IMR-90 (cell line): ENCODE results near the gene TICAM1. TPM values are rescaled to one million over a fixed set of nuclear protein-coding genes. Genes with fewer than 3 reads are reported as not detected.

Experiments
- ATAC-seq: fragments of 200-7000 bp; cut with Tn5 transposase; 2 replicates; pipeline ENCODE4 v1.9.1; 2020; ENCODE audit warnings: low read depth, mild to moderate bottlenecking, moderate library complexity
- BruUV-seq: library from RNA; stranded (reverse); fragments of 400-500 nt; replicated peaks from 2 replicates; lab custom pipeline; 2021; lab: Mats Ljungman, UMichigan
- CTCF ChIA-PET: fragments of 300-600 bp; formaldehyde crosslinking; extraction: SDS; loops from one replicate; lab custom pipeline; 2021; ENCODE audit warnings: antibody characterized with exemption; lab: Yijun Ruan, JAX
- POLR2A ChIA-PET: fragments of 300-600 bp; sonication (Branson Sonifier 250); formaldehyde crosslinking; loops from one replicate; lab custom pipeline; 2022; ENCODE audit warnings: antibody characterized with exemption; ENCODE audit not compliant: unreplicated experiment; lab: Charles Lee
- DNase-seq: peaks from one replicate; pipeline ENCODE4 v3.0.0; 2013
- H2AFZ ChIP-seq: replicated peaks from 2 replicates; pipeline ENCODE3; 2013; ENCODE audit warnings: low read length, mild to moderate bottlenecking; ENCODE audit not compliant: poor library complexity
- H2AK5ac ChIP-seq: 2 replicates; pipeline ENCODE4 v1.6.1; 2013; ENCODE audit warnings: low read depth, low read length, inconsistent platforms
- H2AK9ac ChIP-seq: replicated peaks from 2 replicates; pipeline ENCODE3; 2013; ENCODE audit warnings: mild to moderate bottlenecking, low read depth, low read length, moderate library complexity; ENCODE audit not compliant: poor library complexity
- H2BK120ac ChIP-seq: 2 replicates; pipeline ENCODE4 v1.6.1; 2013; ENCODE audit warnings: low read depth, low read length, inconsistent platforms
- H2BK15ac ChIP-seq: 3 replicates; pipeline ENCODE4 v1.6.1; 2013; ENCODE audit warnings: low read depth, low read length, inconsistent platforms
- H2BK20ac ChIP-seq: 2 replicates; pipeline ENCODE4 v1.6.1; 2013; ENCODE audit warnings: low read depth, mild to moderate bottlenecking, inconsistent platforms, low read length, moderate library complexity
- H2BK5ac ChIP-seq: 2 replicates; pipeline ENCODE4 v1.6.1; 2013; ENCODE audit warnings: mild to moderate bottlenecking, low read depth, low read length, inconsistent platforms; ENCODE audit not compliant: poor library complexity, severe bottlenecking
- H3K14ac ChIP-seq: replicated peaks from 2 replicates; pipeline ENCODE4 v1.6.1; 2013; ENCODE audit warnings: low read depth, low read length, inconsistent platforms
- H3K18ac ChIP-seq: 2 replicates; pipeline ENCODE4 v1.6.1; 2013; ENCODE audit warnings: low read depth, low read length, control low read depth
- H3K23ac ChIP-seq: 2 replicates; pipeline ENCODE4 v1.6.1; 2013; ENCODE audit warnings: low read depth, low read length, inconsistent platforms
- H3K27ac ChIP-seq: 2 replicates; pipeline ENCODE4 v1.5.1; 2013; ENCODE audit warnings: mild to moderate bottlenecking, control low read depth, low read length; ENCODE audit not compliant: insufficient read depth
- H3K27me3 ChIP-seq: 2 replicates; pipeline ENCODE4 v1.6.1; 2013; ENCODE audit warnings: low read length; ENCODE audit not compliant: control insufficient read depth, insufficient read depth
- H3K36me3 ChIP-seq: 2 replicates; pipeline ENCODE4 v1.6.1; 2013; ENCODE audit warnings: low read length, mixed read lengths; ENCODE audit not compliant: control insufficient read depth, insufficient read depth
- H3K4ac ChIP-seq: 2 replicates; pipeline ENCODE4 v1.6.1; 2013; ENCODE audit warnings: low read depth, low read length, inconsistent platforms
- H3K4me1 ChIP-seq: 2 replicates; pipeline ENCODE4 v1.6.1; 2013; ENCODE audit warnings: low read length, mixed read lengths; ENCODE audit not compliant: control insufficient read depth, insufficient read depth
- H3K4me2 ChIP-seq: 2 replicates; pipeline ENCODE4 v1.6.1; 2013; ENCODE audit warnings: low read depth, mild to moderate bottlenecking, control low read depth, low read length, moderate library complexity
- H3K4me3 ChIP-seq: 2 replicates; pipeline ENCODE4 v1.5.1; 2013; ENCODE audit warnings: low read depth, mild to moderate bottlenecking, control low read depth, low read length, moderate library complexity; ENCODE audit not compliant: insufficient read depth
- H3K56ac ChIP-seq: 2 replicates; pipeline ENCODE4 v1.6.1; 2013; ENCODE audit warnings: low read length, inconsistent platforms; ENCODE audit not compliant: insufficient read depth; ENCODE audit errors: extremely low read depth
- H3K79me1 ChIP-seq, 2 experiments: 2 replicates each; pipeline ENCODE4 v1.6.1; 2013; ENCODE audit warnings: low read length in 2 of 2, inconsistent platforms in 1 of 2, low read depth in 1 of 2
- H3K9ac ChIP-seq: 2 replicates; pipeline ENCODE4 v1.6.1; 2013; ENCODE audit warnings: low read depth, low read length, control low read depth
- H3K9me1 ChIP-seq: 2 replicates; pipeline ENCODE4 v1.6.1; 2013; ENCODE audit warnings: low read length, inconsistent platforms; ENCODE audit not compliant: insufficient read depth
- H3K9me3 ChIP-seq: 2 replicates; pipeline ENCODE4 v1.6.1; 2013; ENCODE audit warnings: low read length; ENCODE audit not compliant: control insufficient read depth, insufficient read depth
- H4K20me1 ChIP-seq: 2 replicates; pipeline ENCODE4 v1.6.1; 2013; ENCODE audit warnings: low read length, inconsistent platforms; ENCODE audit not compliant: insufficient read depth
- H4K5ac ChIP-seq: 2 replicates; pipeline ENCODE4 v1.6.1; 2013; ENCODE audit warnings: mild to moderate bottlenecking, low read depth, low read length, control low read depth
- H4K8ac ChIP-seq, 2 experiments: 2 replicates each; pipeline ENCODE4 v1.6.1; 2013; ENCODE audit warnings: low read depth in 2 of 2, low read length in 2 of 2, control low read depth in 1 of 2, inconsistent platforms in 1 of 2
- H4K91ac ChIP-seq: 2 replicates; pipeline ENCODE4 v1.6.1; 2013; ENCODE audit warnings: low read depth, low read length, inconsistent platforms; ENCODE audit not compliant: insufficient read depth
- BHLHE40 ChIP-seq: fragments of 150-350 bp; IDR thresholded peaks from 2 replicates; pipeline ENCODE4 v1.6.1; 2016; ENCODE audit warnings: mild to moderate bottlenecking, low read depth, low read length
- CEBPB ChIP-seq: IDR thresholded peaks from 2 replicates; pipeline ENCODE4 v1.6.1; 2012; ENCODE audit warnings: low read depth, low read length, improper control_type of control experiment
- CHD1 ChIP-seq: IDR thresholded peaks from 2 replicates; pipeline ENCODE4 v1.6.1; 2012; ENCODE audit warnings: low read depth, low read length, improper control_type of control experiment
- CTCF ChIP-seq: conservative IDR thresholded peaks from 2 replicates; pipeline ENCODE4 v1.5.1; 2012; ENCODE audit warnings: mild to moderate bottlenecking, low read depth, low read length, improper control_type of control experiment
- FOS ChIP-seq: fragments of 150-350 bp; IDR thresholded peaks from 2 replicates; pipeline ENCODE4 v1.6.1; 2016; ENCODE audit warnings: low read depth, low read length
- MAZ ChIP-seq: IDR thresholded peaks from 2 replicates; pipeline ENCODE4 v1.6.1; 2012; ENCODE audit warnings: low read depth, mild to moderate bottlenecking, low read length, improper control_type of control experiment, moderate library complexity, borderline replicate concordance
- POLR2A ChIP-seq: IDR thresholded peaks from 2 replicates; pipeline ENCODE4 v1.6.1; 2012; ENCODE audit warnings: mild to moderate bottlenecking, low read depth, low read length
- WGBS, 2 experiments: methylation state at CpG; one replicate each; pipeline versions ENCODE4 v1.1.5 to v1.1.7; 2013; ENCODE audit warnings: missing lambda C conversion rate in 2 of 2; ENCODE audit not compliant: insufficient read length in 1 of 2; ENCODE audit errors: extremely low coverage in 2 of 2; 5-methylcytosine and 5-hydroxymethylcytosine counted together
- dilution Hi-C: fragments of 300-500 bp; cut with HindIII; formaldehyde crosslinking; loops from one replicate; pipeline ENCODE4 v1.14.3; 2018; ENCODE audit warnings: low sequenced_read_pairs; ENCODE audit not compliant: unreplicated experiment
- in situ Hi-C: fragments of 300-500 bp; cut with MboI; formaldehyde crosslinking; loops from 3 replicates; pipeline ENCODE4 v1.14.3; 2019; ENCODE audit warnings: low sequenced_read_pairs, inconsistent platforms, mixed read lengths
- intact Hi-C: fragments of 100-400 bp; cut with micrococcal nuclease; formaldehyde crosslinking; loops from 2 replicates; pipeline ENCODE4 v1.10.0; 2022
- polyA plus RNA-seq, 3 experiments: library from polyadenylated mRNA; depleted of rRNA; stranded (reverse); fragments of >200 nt; gene quantifications; 2 replicates each; pipeline ENCODE4 v1.2.3, GENCODE V29; 2012; ENCODE audit warnings: low replicate concordance in 1 of 3
- total RNA-seq: library from RNA; depleted of rRNA; stranded (reverse); fragments of >200 nt; gene quantifications from 2 replicates; pipeline ENCODE4 v1.2.3, GENCODE V29; 2012
- TF ChIP-seq, protein P1 (sequence below): fragments of 150-350 bp; IDR thresholded peaks from 2 replicates; pipeline ENCODE4 v1.6.1; 2016; ENCODE audit warnings: low read depth, mild to moderate bottlenecking, low read length, moderate library complexity, borderline replicate concordance

TICAM1 gene
- total and polyA plus RNA-seq, 2 of the 4 experiments (the other 2 are of a cell fraction) = 0.90 to 9.2 TPM

GRCh38 chr19:4852484-4852883 is 21.0 kb upstream of the TICAM1 start:
- intact Hi-C loops (no loop called here), in situ Hi-C loops (no loop called here)
- ATAC-seq = no peak

More at GRCh38 chr19:4852484-4852883, 21.0 kb upstream of the TICAM1 start:
- peaks cover 64% of the 10 kb centered on the region for H3K36me3 ChIP-seq
- ChIA-PET CTCF (interaction anchor here (0.6 to 1.4 kb wide), 2 partner anchors 59 to 209 kb away, joined by 3 to 8 read pairs; no protein-coding TSS in a partner anchor), POLR2A (no interaction called here)
- H3K79me1 ChIP-seq = peaks cover 13 to 37% of the 10 kb centered on the region in 2 experiments; a peak in 2 of 4 replicates
- H2BK20ac ChIP-seq = no peak overlapping the region
- H3K9ac ChIP-seq = no peak overlapping the region
- H3K27ac ChIP-seq = no peak overlapping the region
- no peak overlapping the region for H3K4me3 ChIP-seq
- H2AFZ ChIP-seq = no peak overlapping the region
- no peak overlapping the region for H2AK5ac ChIP-seq
- H3K14ac ChIP-seq = no peak overlapping the region
- H3K18ac ChIP-seq = no peak overlapping the region
- TF ChIP-seq, protein P1, sequence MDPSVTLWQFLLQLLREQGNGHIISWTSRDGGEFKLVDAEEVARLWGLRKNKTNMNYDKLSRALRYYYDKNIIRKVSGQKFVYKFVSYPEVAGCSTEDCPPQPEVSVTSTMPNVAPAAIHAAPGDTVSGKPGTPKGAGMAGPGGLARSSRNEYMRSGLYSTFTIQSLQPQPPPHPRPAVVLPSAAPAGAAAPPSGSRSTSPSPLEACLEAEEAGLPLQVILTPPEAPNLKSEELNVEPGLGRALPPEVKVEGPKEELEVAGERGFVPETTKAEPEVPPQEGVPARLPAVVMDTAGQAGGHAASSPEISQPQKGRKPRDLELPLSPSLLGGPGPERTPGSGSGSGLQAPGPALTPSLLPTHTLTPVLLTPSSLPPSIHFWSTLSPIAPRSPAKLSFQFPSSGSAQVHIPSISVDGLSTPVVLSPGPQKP = no peak
- TF ChIP-seq BHLHE40 = no peak
- no peak for TF ChIP-seq CTCF
- no peak for TF ChIP-seq MAZ
- no peak for TF ChIP-seq FOS
- TF ChIP-seq CEBPB = no peak
- no peak for TF ChIP-seq CHD1
- no peak for TF ChIP-seq POLR2A
- no peaks in the 10 kb centered on the region for H3K27me3 ChIP-seq
- WGBS, 2 experiments = 100% methylated on average over 1 of the region's 6 CpGs; no CpG with 5 or more reads in 1 of the 2 experiments
- DNase-seq = no peak
- H3K23ac ChIP-seq = no peak overlapping the region
- H3K56ac ChIP-seq = no peak overlapping the region
- dilution Hi-C loops = no loop called here
- no peak overlapping the region for H2BK120ac ChIP-seq
- H3K4me2 ChIP-seq = no peak overlapping the region
- BruUV-seq = no TSS peak
- no peaks in the 10 kb centered on the region for H3K9me1 ChIP-seq
- H4K5ac ChIP-seq = no peak overlapping the region
- H3K4ac ChIP-seq = no peak overlapping the region
- no peak overlapping the region for H4K91ac ChIP-seq
- no peak overlapping the region for H2AK9ac ChIP-seq
- no peak overlapping the region for H2BK5ac ChIP-seq
- peaks cover 13% of the 10 kb centered on the region; the same call in 1 of the 2 replicates for H4K20me1 ChIP-seq
- no peaks in the 10 kb centered on the region for H3K9me3 ChIP-seq
- no peak overlapping the region for H4K8ac ChIP-seq
- H2BK15ac ChIP-seq = no peak overlapping the region
- H3K4me1 ChIP-seq = peaks cover 2% of the 10 kb centered on the region; the same call in 1 of the 2 replicates
